AG08396 (cell line): ENCODE measurements around the gene HPSE2.

ENCODE experiments used
- DNase-seq: peaks from one replicate; pipeline ENCODE4 v3.0.0; 2012; ENCODE audit warnings: low spot score, mixed read lengths

The HPSE2 gene

GRCh38 chr10:98489561-98490481 lies 745.8 kb downstream of the HPSE2 start:
- no peak for DNase-seq

- DNase-seq = no peak
These were observed 746.8 kb downstream of the HPSE2 start for GRCh38 chr10:98488669-98489430.

GRCh38 chr10:98487649-98488048 lies 748.0 kb downstream of the HPSE2 start:
- DNase-seq = no peak

- peak; percentile 38 for DNase-seq
These were observed 749.2 kb downstream of the HPSE2 start for GRCh38 chr10:98486421-98486820.

GRCh38 chr10:98485959-98486358 lies 749.7 kb downstream of the HPSE2 start:
- DNase-seq = peak; percentile 38

GRCh38 chr10:98483658-98484057 lies 752.0 kb downstream of the HPSE2 start:
- DNase-seq = no peak

- DNase-seq = no peak
These were observed 753.6 kb downstream of the HPSE2 start for GRCh38 chr10:98482096-98482495.

GRCh38 chr10:98481404-98481945 lies 754.2 kb downstream of the HPSE2 start:
- DNase-seq = no peak

GRCh38 chr10:98478430-98479222 lies 757.0 kb downstream of the HPSE2 start:
- DNase-seq = peak; percentile 22

- DNase-seq = no peak
These were observed 757.8 kb downstream of the HPSE2 start for GRCh38 chr10:98477861-98478260.

GRCh38 chr10:98474628-98475027 lies 761.0 kb downstream of the HPSE2 start:
- no peak for DNase-seq

- DNase-seq = no peak
These were observed 763.5 kb downstream of the HPSE2 start for GRCh38 chr10:98472196-98472595.

- no peak for DNase-seq
These were observed 764.8 kb downstream of the HPSE2 start for GRCh38 chr10:98470850-98471249.

- DNase-seq = no peak
These were observed 766.4 kb downstream of the HPSE2 start for GRCh38 chr10:98469001-98469931.

- DNase-seq = peak; percentile 93
These were observed 767.9 kb downstream of the HPSE2 start for GRCh38 chr10:98467506-98468318.

GRCh38 chr10:98466861-98467505 lies 768.7 kb downstream of the HPSE2 start:
- DNase-seq = no peak

GRCh38 chr10:98465866-98466265 lies 769.8 kb downstream of the HPSE2 start:
- DNase-seq = no peak

GRCh38 chr10:98463976-98464754 lies 771.5 kb downstream of the HPSE2 start:
- DNase-seq = no peak

- DNase-seq = no peak
These were observed 772.6 kb downstream of the HPSE2 start for GRCh38 chr10:98463016-98463415.
